Prostate gland (tissue), 2 donors: ENCODE results near the gene HIVEP3. TPM values are rescaled to one million over a fixed set of nuclear protein-coding genes. Genes with fewer than 3 reads are reported as not detected.

Experiments used
- DNase-seq: peaks from one replicate; pipeline ENCODE4 v3.0.0-alpha.2; 2019; ENCODE audit warnings: low spot score
- H3K27ac ChIP-seq, 2 donors: fragments of 200-600 bp; sonication (generic); 2 replicates each; pipeline ENCODE4 v1.5.1; 2017 to 2019
- H3K27me3 ChIP-seq: fragments of 200-600 bp; sonication (generic); replicated peaks from 2 replicates; pipeline ENCODE4 v1.5.1; 2019; ENCODE audit not compliant: insufficient read depth
- H3K36me3 ChIP-seq, 2 donors: fragments of 200-600 bp; sonication (generic); 1 replicate in 1 of 2; 2 replicates in 1 of 2; pipeline versions ENCODE4 v1.5.1 to v1.8.1; 2017 to 2019
- H3K4me1 ChIP-seq: fragments of 200-600 bp; sonication (generic); replicated peaks from 2 replicates; pipeline ENCODE4 v1.5.1; 2019
- H3K4me3 ChIP-seq, 2 donors: fragments of 200-600 bp; sonication (generic); 2 replicates each; pipeline ENCODE4 v1.5.1; 2017 to 2019
- H3K9me3 ChIP-seq: fragments of 200-600 bp; sonication (generic); 2 replicates; pipeline ENCODE4 v1.5.1; 2017
- POLR2A ChIP-seq: fragments of 450-650 bp; IDR thresholded peaks from one replicate; pipeline ENCODE4 v1.6.1; 2016; ENCODE audit warnings: antibody characterized with exemption, mild to moderate bottlenecking
- POLR2AphosphoS5 ChIP-seq: sonication (generic); formaldehyde crosslinking; IDR thresholded peaks from one replicate; pipeline ENCODE4 v1.6.1; 2017; ENCODE audit warnings: antibody characterized with exemption
- WGBS: methylation state at CpG from one replicate; pipeline ENCODE4 v1.1.5; 2018; 5-methylcytosine and 5-hydroxymethylcytosine counted together
- intact Hi-C: fragments of 100-400 bp; cut with DNase I; formaldehyde crosslinking; loops from one replicate; pipeline ENCODE4 v1.14.2; 2022
- total RNA-seq, 2 donors: library from RNA; depleted of rRNA; stranded (reverse); fragments of >200 nt; gene quantifications; one replicate each; pipeline ENCODE4 v1.1.0, GENCODE V29; 2016
- TF ChIP-seq, protein P1 (sequence below), 4 experiments: fragments of 200-600 bp in 2 of 4; fragments of 450-650 bp in 2 of 4; sonication (generic) in 2 of 4; IDR thresholded peaks; 1 replicate in 3 of 4; 2 replicates in 1 of 4; pipeline ENCODE4 v1.5.1; 2016 to 2019; ENCODE audit warnings: antibody characterized with exemption in 4 of 4, mild to moderate bottlenecking in 2 of 4, moderate library complexity in 2 of 4

The HIVEP3 gene
- total RNA-seq, 2 donors from 2014 or later, result 9.3 to 11.2 TPM

- no peaks in the 10 kb centered on the region for H3K9me3 ChIP-seq
- no peaks in the 10 kb centered on the region for H3K27me3 ChIP-seq
- H3K27ac ChIP-seq, result no peak overlapping the region
- H3K4me1 ChIP-seq, result no peaks in the 10 kb centered on the region
- no peak for TF ChIP-seq POLR2AphosphoS5
- TF ChIP-seq POLR2A, result no peak
- TF ChIP-seq, protein P1, sequence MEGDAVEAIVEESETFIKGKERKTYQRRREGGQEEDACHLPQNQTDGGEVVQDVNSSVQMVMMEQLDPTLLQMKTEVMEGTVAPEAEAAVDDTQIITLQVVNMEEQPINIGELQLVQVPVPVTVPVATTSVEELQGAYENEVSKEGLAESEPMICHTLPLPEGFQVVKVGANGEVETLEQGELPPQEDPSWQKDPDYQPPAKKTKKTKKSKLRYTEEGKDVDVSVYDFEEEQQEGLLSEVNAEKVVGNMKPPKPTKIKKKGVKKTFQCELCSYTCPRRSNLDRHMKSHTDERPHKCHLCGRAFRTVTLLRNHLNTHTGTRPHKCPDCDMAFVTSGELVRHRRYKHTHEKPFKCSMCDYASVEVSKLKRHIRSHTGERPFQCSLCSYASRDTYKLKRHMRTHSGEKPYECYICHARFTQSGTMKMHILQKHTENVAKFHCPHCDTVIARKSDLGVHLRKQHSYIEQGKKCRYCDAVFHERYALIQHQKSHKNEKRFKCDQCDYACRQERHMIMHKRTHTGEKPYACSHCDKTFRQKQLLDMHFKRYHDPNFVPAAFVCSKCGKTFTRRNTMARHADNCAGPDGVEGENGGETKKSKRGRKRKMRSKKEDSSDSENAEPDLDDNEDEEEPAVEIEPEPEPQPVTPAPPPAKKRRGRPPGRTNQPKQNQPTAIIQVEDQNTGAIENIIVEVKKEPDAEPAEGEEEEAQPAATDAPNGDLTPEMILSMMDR (IDR thresholded peaks at IDR 0.05), result no peak
- intact Hi-C loops, result loop anchor here (5.0 kb wide), 1 partner anchor 250 kb away; no protein-coding TSS in a partner anchor
- DNase-seq, result no peak
- H3K4me3 ChIP-seq, result no peak overlapping the region
- 77% methylated on average over 3 of the region's 3 CpGs for WGBS
- no peaks in the 10 kb centered on the region for H3K36me3 ChIP-seq
These were observed 401.7 kb downstream of the HIVEP3 start for GRCh38 chr1:41517062-41517438.

DNA sequence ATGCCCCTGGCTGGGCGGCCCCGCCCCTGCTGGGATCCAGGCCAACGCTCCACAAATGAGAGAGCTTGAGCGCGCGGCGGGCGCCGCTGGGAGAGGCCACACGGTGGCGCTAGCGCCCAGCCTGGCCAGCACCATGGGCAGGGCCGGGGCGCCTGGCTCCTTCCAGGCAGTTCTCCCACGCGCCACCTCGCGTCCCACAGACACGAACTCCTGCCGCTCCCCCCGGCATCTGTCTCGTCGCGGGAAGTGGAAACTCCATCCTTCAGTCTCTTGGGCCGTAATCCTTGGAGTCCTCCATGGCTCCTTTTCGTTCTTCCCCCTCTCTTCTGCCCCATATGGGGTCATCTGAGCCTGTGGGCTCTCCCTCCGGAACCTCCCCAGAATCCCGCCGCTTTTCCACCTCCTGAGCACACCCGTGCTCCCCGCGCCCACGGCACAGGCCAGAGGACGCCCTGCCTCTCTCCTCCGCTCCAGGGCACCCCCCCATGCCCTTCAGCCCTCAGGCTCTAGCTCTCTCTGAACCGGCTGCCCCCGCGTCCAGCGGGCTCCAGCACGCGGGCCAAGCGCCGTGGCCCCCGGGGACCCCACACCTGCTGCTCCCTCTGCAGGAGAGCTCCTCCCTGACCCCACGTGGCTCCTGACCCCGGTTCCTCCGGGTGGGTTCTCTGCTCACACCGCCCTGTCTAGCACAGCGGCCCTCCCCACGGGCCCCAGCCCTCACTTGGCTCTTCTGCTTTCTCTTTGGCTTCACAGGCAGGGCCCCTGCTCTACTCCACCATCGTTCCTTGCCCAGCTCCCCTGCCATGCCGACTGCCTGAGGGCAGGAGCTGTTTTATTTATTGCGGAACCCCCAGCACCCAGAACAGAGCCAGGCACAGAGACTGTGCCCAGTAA is 402.3 kb downstream of the HIVEP3 start:
- WGBS, result 12% methylated on average over 53 of the region's 53 CpGs
- H3K36me3 ChIP-seq, result no peaks in the 10 kb centered on the region
- intact Hi-C loops, result loop anchor here (5.0 kb wide), 1 partner anchor 249 kb away; no protein-coding TSS in a partner anchor
- no peaks in the 10 kb centered on the region for H3K27me3 ChIP-seq
- DNase-seq, result peak; percentile 92
- H3K9me3 ChIP-seq, result no peaks in the 10 kb centered on the region
- peak overlapping the region; percentile 22 to 25 for H3K4me3 ChIP-seq
- peak; percentile 81 for TF ChIP-seq POLR2AphosphoS5
- TF ChIP-seq, protein P1 (IDR thresholded peaks at IDR 0.05), result peak; percentile 74 to 96 (median 94)
- peak; percentile 37 for TF ChIP-seq POLR2A
- peak overlapping the region in 1 of 2 donors; percentile 45 for H3K27ac ChIP-seq
- no peaks in the 10 kb centered on the region for H3K4me1 ChIP-seq

- Histone ChIP-seq H3K27ac (no peak overlapping the region), H3K9me3 (no peaks in the 10 kb centered on the region), H3K27me3 (no peaks in the 10 kb centered on the region), H3K4me3 (no peak overlapping the region), H3K36me3 (no peaks in the 10 kb centered on the region), H3K4me1 (no peaks in the 10 kb centered on the region)
- intact Hi-C loops, result loop anchor here (5.0 kb wide), 1 partner anchor 248 kb away; no protein-coding TSS in a partner anchor
- TF ChIP-seq POLR2A (no peak), POLR2AphosphoS5 (no peak)
- TF ChIP-seq, protein P1 (IDR thresholded peaks at IDR 0.05), result no peak
- WGBS, result 21% methylated on average over 5 of the region's 6 CpGs
- no peak for DNase-seq
These were observed 402.9 kb downstream of the HIVEP3 start for GRCh38 chr1:41515778-41516167.

- Histone ChIP-seq H3K27ac (no peak overlapping the region), H3K9me3 (no peaks in the 10 kb centered on the region), H3K4me3 (no peak overlapping the region), H3K27me3 (no peaks in the 10 kb centered on the region), H3K36me3 (no peaks in the 10 kb centered on the region), H3K4me1 (no peaks in the 10 kb centered on the region)
- no peak for DNase-seq
- 75% methylated on average over 5 of the region's 5 CpGs for WGBS
- intact Hi-C loops, result loop anchor here (5.0 kb wide), 1 partner anchor 248 kb away; no protein-coding TSS in a partner anchor
- TF ChIP-seq, protein P1 (IDR thresholded peaks at IDR 0.05), result no peak
- TF ChIP-seq POLR2AphosphoS5, result no peak
- no peak for TF ChIP-seq POLR2A
These were observed 403.5 kb downstream of the HIVEP3 start for GRCh38 chr1:41515131-41515678.
